HEK293 (cell line): ENCODE data around the gene COL5A3.

Source experiments
- ATF2 ChIP-seq: fragments of 450-650 bp; formaldehyde crosslinking; IDR thresholded peaks from 2 replicates; pipeline ENCODE4 v1.5.1; 2016; ENCODE audit warnings: missing biosample characterization, missing genetic modification characterization, low read depth
- REST ChIP-seq: fragments of 450-650 bp; formaldehyde crosslinking; IDR thresholded peaks from 2 replicates; pipeline ENCODE4 v1.5.1; 2016; ENCODE audit warnings: missing biosample characterization, missing genetic modification characterization
- SCRT1 ChIP-seq: fragments of 450-650 bp; formaldehyde crosslinking; IDR thresholded peaks from 2 replicates; pipeline ENCODE4 v1.5.1; 2016; ENCODE audit warnings: missing biosample characterization, missing genetic modification characterization, borderline replicate concordance
- SP3 ChIP-seq: fragments of 450-650 bp; formaldehyde crosslinking; IDR thresholded peaks from 2 replicates; pipeline ENCODE4 v1.5.1; 2016; ENCODE audit warnings: missing biosample characterization, missing genetic modification characterization
- TRIM28 ChIP-seq: IDR thresholded peaks from 2 replicates; pipeline ENCODE4 v1.6.1; 2011; ENCODE audit warnings: low read length, control low read depth, borderline replicate concordance
- YY1 ChIP-seq: fragments of 450-650 bp; formaldehyde crosslinking; IDR thresholded peaks from 2 replicates; pipeline ENCODE4 v1.5.1; 2018; ENCODE audit warnings: missing biosample characterization, missing genetic modification characterization
- ZBTB6 ChIP-seq: fragments of 450-650 bp; formaldehyde crosslinking; IDR thresholded peaks from 2 replicates; pipeline ENCODE4 v1.5.1; 2017; ENCODE audit warnings: missing biosample characterization, missing genetic modification characterization
- ZNF157 ChIP-seq: fragments of 450-650 bp; formaldehyde crosslinking; IDR thresholded peaks from 2 replicates; pipeline ENCODE4 v1.5.1; 2016; ENCODE audit warnings: missing biosample characterization, missing genetic modification characterization
- ZNF184 ChIP-seq: fragments of 450-650 bp; IDR thresholded peaks from 2 replicates; pipeline ENCODE4 v1.5.1; 2018; ENCODE audit warnings: missing biosample characterization, mild to moderate bottlenecking, missing genetic modification characterization
- ZNF2 ChIP-seq: fragments of 450-650 bp; formaldehyde crosslinking; IDR thresholded peaks from 2 replicates; pipeline ENCODE4 v1.5.1; 2016; ENCODE audit warnings: missing biosample characterization, missing genetic modification characterization
- ZNF202 ChIP-seq: fragments of 450-650 bp; formaldehyde crosslinking; IDR thresholded peaks from 2 replicates; pipeline ENCODE4 v1.5.1; 2016; ENCODE audit warnings: missing biosample characterization, missing genetic modification characterization, borderline replicate concordance
- ZNF239 ChIP-seq: fragments of 450-650 bp; formaldehyde crosslinking; IDR thresholded peaks from 2 replicates; pipeline ENCODE4 v1.5.1; 2016; ENCODE audit warnings: missing biosample characterization, missing genetic modification characterization
- ZNF37A ChIP-seq: fragments of 450-650 bp; IDR thresholded peaks from 2 replicates; pipeline ENCODE4 v1.5.1; 2018; ENCODE audit warnings: missing biosample characterization, missing genetic modification characterization
- ZNF510 ChIP-seq: fragments of 450-650 bp; formaldehyde crosslinking; IDR thresholded peaks from 2 replicates; pipeline ENCODE4 v1.5.1; 2018; ENCODE audit warnings: mild to moderate bottlenecking, missing genetic modification characterization, missing biosample characterization; ENCODE audit not compliant: insufficient replicate concordance
- ZNF548 ChIP-seq: fragments of 450-650 bp; formaldehyde crosslinking; IDR thresholded peaks from 2 replicates; pipeline ENCODE4 v1.5.1; 2016; ENCODE audit warnings: missing biosample characterization, missing genetic modification characterization
- ZNF561 ChIP-seq: fragments of 450-650 bp; IDR thresholded peaks from 2 replicates; pipeline ENCODE4 v1.5.1; 2018; ENCODE audit warnings: missing biosample characterization, missing genetic modification characterization, borderline replicate concordance
- ZNF785 ChIP-seq: fragments of 450-650 bp; formaldehyde crosslinking; IDR thresholded peaks from 2 replicates; pipeline ENCODE4 v1.5.1; 2016; ENCODE audit warnings: missing biosample characterization, missing genetic modification characterization
- ZNF830 ChIP-seq: fragments of 450-650 bp; IDR thresholded peaks from 2 replicates; pipeline ENCODE4 v1.5.0; 2018; ENCODE audit warnings: missing biosample characterization, missing genetic modification characterization, low read depth, mild to moderate bottlenecking, moderate library complexity
- ZSCAN16 ChIP-seq: fragments of 450-650 bp; formaldehyde crosslinking; IDR thresholded peaks from 2 replicates; pipeline ENCODE4 v1.5.1; 2016; ENCODE audit warnings: missing biosample characterization, missing genetic modification characterization
- TF ChIP-seq, protein P1 (sequence below): fragments of 450-650 bp; formaldehyde crosslinking; conservative IDR thresholded peaks from 2 replicates; pipeline ENCODE4 v1.5.1; 2016; ENCODE audit warnings: low read depth, missing biosample characterization, missing genetic modification characterization
- TF ChIP-seq, protein P2 (sequence below): fragments of 450-650 bp; formaldehyde crosslinking; IDR thresholded peaks from 2 replicates; pipeline ENCODE4 v1.5.1; 2017; ENCODE audit warnings: missing biosample characterization, mild to moderate bottlenecking, missing genetic modification characterization, moderate library complexity
- TF ChIP-seq, protein P3 (sequence below): fragments of 450-650 bp; formaldehyde crosslinking; IDR thresholded peaks from 2 replicates; pipeline ENCODE4 v1.5.1; 2017; ENCODE audit warnings: missing biosample characterization, missing genetic modification characterization
- TF ChIP-seq, protein P4 (sequence below): sonication (generic); formaldehyde crosslinking; IDR thresholded peaks from 2 replicates; pipeline ENCODE4 v1.8.1; 2022; ENCODE audit warnings: mild to moderate bottlenecking, moderate library complexity, missing genetic modification reagents

The COL5A3 gene

DNA sequence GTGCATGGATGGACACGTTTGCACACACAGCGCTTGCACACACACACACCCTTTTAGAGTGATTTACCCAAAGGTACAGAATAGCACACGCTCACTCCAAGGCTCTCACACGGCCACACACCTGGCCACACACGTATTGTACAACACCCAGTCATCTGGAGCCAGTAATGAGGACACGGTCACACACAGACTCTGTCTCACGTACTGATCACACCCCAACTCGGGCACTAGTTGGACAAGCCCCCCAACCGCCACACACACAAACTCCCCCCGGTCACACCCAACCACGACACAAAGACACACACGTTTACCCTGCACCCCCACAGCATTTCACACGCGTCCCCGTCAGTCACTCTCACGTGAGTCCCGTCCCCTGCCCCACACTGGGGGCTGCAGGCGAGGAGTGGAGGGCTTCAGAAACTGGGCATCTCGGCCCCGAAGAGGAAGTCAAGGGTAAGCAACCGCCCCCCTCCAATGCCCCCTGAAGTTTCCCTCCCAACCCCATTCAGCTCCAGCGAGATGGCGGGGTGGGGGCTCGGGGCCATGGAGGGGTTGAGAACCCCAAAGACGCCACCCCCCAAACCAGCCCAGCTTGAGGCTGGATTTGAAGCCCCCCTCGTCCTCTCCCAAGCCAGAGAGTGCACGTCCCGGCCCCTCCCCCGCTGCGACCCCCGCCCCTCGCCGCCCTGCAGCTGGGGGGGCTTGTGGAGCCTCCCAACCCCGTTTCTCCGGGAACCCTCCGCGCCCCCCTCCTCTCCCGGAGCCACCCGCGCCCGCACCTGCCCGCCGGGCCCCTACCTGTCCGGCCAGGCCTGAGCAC, 74.6 kb downstream of the COL5A3 start (continued):
- TF ChIP-seq, protein P1, sequence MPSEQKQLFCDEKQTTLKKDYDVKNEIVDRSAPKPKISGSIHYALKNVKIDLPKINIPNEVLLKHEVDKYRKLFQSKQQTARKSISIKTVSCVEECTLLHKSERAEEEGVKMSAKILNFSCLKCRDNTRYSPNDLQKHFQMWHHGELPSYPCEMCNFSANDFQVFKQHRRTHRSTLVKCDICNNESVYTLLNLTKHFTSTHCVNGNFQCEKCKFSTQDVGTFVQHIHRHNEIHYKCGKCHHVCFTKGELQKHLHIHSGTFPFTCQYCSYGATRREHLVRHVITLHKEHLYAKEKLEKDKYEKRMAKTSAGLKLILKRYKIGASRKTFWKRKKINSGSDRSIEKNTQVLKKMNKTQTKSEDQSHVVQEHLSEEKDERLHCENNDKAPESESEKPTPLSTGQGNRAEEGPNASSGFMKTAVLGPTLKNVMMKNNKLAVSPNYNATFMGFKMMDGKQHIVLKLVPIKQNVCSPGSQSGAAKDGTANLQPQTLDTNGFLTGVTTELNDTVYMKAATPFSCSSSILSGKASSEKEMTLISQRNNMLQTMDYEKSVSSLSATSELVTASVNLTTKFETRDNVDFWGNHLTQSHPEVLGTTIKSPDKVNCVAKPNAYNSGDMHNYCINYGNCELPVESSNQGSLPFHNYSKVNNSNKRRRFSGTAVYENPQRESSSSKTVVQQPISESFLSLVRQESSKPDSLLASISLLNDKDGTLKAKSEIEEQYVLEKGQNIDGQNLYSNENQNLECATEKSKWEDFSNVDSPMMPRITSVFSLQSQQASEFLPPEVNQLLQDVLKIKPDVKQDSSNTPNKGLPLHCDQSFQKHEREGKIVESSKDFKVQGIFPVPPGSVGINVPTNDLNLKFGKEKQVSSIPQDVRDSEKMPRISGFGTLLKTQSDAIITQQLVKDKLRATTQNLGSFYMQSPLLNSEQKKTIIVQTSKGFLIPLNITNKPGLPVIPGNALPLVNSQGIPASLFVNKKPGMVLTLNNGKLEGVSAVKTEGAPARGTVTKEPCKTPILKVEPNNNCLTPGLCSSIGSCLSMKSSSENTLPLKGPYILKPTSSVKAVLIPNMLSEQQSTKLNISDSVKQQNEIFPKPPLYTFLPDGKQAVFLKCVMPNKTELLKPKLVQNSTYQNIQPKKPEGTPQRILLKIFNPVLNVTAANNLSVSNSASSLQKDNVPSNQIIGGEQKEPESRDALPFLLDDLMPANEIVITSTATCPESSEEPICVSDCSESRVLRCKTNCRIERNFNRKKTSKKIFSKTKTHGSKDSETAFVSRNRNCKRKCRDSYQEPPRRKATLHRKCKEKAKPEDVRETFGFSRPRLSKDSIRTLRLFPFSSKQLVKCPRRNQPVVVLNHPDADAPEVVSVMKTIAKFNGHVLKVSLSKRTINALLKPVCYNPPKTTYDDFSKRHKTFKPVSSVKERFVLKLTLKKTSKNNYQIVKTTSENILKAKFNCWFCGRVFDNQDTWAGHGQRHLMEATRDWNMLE = no peak
- TF ChIP-seq ZNF2 (tag by site-specific recombination) (0 out of 2 replicates have a peak, but pooled peaks have one; percentile 33), ZNF202 (tag by site-specific recombination) (no peak), SCRT1 (tag by site-specific recombination) (no peak), ATF2 (tag by site-specific recombination) (no peak), ZNF830 (no peak), TRIM28 (no peak), REST (tag by site-specific recombination) (no peak), ZNF37A (tag by site-specific recombination) (no peak), ZNF561 (tag by site-specific recombination) (no peak), ZSCAN16 (tag by site-specific recombination) (no peak), ZNF785 (tag by site-specific recombination) (no peak), ZNF157 (tag by site-specific recombination) (peak; percentile 45; the same call in 1 of the 2 replicates), YY1 (no peak), ZNF239 (tag by site-specific recombination) (no peak), ZNF510 (tag by site-specific recombination) (no peak), ZBTB6 (no peak), ZNF184 (tag by site-specific recombination) (no peak), ZNF548 (tag by site-specific recombination) (no peak), SP3 (tag by site-specific recombination) (peak; percentile 25; the same call in 1 of the 2 replicates)
- TF ChIP-seq, protein P2, sequence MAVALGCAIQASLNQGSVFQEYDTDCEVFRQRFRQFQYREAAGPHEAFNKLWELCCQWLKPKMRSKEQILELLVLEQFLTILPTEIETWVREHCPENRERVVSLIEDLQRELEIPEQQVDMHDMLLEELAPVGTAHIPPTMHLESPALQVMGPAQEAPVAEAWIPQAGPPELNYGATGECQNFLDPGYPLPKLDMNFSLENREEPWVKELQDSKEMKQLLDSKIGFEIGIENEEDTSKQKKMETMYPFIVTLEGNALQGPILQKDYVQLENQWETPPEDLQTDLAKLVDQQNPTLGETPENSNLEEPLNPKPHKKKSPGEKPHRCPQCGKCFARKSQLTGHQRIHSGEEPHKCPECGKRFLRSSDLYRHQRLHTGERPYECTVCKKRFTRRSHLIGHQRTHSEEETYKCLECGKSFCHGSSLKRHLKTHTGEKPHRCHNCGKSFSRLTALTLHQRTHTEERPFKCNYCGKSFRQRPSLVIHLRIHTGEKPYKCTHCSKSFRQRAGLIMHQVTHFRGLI (tag by site-specific recombination) = no peak
- TF ChIP-seq, protein P3, sequence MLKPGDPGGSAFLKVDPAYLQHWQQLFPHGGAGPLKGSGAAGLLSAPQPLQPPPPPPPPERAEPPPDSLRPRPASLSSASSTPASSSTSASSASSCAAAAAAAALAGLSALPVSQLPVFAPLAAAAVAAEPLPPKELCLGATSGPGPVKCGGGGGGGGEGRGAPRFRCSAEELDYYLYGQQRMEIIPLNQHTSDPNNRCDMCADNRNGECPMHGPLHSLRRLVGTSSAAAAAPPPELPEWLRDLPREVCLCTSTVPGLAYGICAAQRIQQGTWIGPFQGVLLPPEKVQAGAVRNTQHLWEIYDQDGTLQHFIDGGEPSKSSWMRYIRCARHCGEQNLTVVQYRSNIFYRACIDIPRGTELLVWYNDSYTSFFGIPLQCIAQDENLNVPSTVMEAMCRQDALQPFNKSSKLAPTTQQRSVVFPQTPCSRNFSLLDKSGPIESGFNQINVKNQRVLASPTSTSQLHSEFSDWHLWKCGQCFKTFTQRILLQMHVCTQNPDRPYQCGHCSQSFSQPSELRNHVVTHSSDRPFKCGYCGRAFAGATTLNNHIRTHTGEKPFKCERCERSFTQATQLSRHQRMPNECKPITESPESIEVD = no peak
- TF ChIP-seq, protein P4, sequence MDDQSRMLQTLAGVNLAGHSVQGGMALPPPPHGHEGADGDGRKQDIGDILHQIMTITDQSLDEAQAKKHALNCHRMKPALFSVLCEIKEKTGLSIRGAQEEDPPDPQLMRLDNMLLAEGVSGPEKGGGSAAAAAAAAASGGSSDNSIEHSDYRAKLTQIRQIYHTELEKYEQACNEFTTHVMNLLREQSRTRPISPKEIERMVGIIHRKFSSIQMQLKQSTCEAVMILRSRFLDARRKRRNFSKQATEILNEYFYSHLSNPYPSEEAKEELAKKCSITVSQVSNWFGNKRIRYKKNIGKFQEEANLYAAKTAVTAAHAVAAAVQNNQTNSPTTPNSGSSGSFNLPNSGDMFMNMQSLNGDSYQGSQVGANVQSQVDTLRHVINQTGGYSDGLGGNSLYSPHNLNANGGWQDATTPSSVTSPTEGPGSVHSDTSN (CRISPR knock-in tag) = no peak
